ENCODE data around the gene TENM4. TPM values are rescaled to one million over a fixed set of nuclear protein-coding genes. Genes with fewer than 3 reads are reported as not detected.
A peak's percentile ranks its signal among the peaks of the same experiment; 100 is the strongest.

TENM4 gene
- total RNA-seq, 4 donors from 2014 or later = 2.3 to 18.9 (median 4.5) TPM

- TF ChIP-seq CTCF (IDR thresholded peaks at IDR 0.05) = no peak
- ATAC-seq (ENCODE audit: low FRiP score) (peak; percentile 21), DNase-seq (ENCODE audit: low spot score) (no peak)
Measured at GRCh38 chr11:79017811-79018210, 423.0 kb downstream of the TENM4 start.

GRCh38 chr11:79013509-79013908, 427.3 kb downstream of the TENM4 start:
- no peak for TF ChIP-seq CTCF (IDR thresholded peaks at IDR 0.05)
- ATAC-seq (ENCODE audit: low FRiP score) (no peak), DNase-seq (ENCODE audit: low spot score) (no peak)

GRCh38 chr11:79011357-79011756, 429.5 kb downstream of the TENM4 start:
- no peak for DNase-seq (ENCODE audit: low spot score)
- no peak for ATAC-seq (ENCODE audit: low FRiP score)
- no peak for TF ChIP-seq CTCF (IDR thresholded peaks at IDR 0.05)

GRCh38 chr11:79007771-79008402, 432.9 kb downstream of the TENM4 start:
- ATAC-seq (ENCODE audit: low FRiP score) (no peak), DNase-seq (ENCODE audit: low spot score) (no peak)
- no peak for TF ChIP-seq CTCF (IDR thresholded peaks at IDR 0.05)

GRCh38 chr11:79006854-79007253, 434.0 kb downstream of the TENM4 start:
- no peak for TF ChIP-seq CTCF (IDR thresholded peaks at IDR 0.05)
- DNase-seq (ENCODE audit: low spot score) (no peak), ATAC-seq (ENCODE audit: low FRiP score) (no peak)

GRCh38 chr11:78996007-78996406, 444.8 kb downstream of the TENM4 start:
- ATAC-seq (ENCODE audit: low FRiP score) = no peak
- no peak for DNase-seq (ENCODE audit: low spot score)
- TF ChIP-seq CTCF (IDR thresholded peaks at IDR 0.05) = no peak

- no peak for DNase-seq (ENCODE audit: low spot score)
- TF ChIP-seq CTCF (IDR thresholded peaks at IDR 0.05) = no peak
- no peak for ATAC-seq (ENCODE audit: low FRiP score)
Measured at GRCh38 chr11:78995171-78995570, 445.7 kb downstream of the TENM4 start.

All from omental fat pad (tissue), 4 donors.